ENCODE measurements around the gene MCTP2.

The MCTP2 gene

DNA sequence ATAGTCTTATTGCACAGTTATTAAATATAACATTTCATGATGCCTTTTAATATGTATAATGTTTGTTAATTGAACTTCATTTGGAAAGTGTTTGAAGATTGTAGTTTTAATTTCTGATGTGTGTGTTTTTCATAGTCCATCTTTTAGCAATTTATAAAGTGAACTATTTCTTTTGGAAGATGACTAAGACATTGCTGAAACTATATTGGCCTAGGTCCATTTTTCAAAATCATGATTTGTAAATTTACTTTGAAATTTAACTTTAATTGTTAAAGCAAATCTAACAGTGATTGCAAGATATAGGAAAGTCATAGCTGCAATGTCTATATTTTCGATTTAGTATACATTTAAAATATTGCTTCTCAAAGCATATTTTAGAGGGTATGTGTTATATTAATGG, 30.8 kb downstream of the MCTP2 start:
- DNase-seq (ENCODE audit: low read depth in 2 of 2), result no peak

DNA sequence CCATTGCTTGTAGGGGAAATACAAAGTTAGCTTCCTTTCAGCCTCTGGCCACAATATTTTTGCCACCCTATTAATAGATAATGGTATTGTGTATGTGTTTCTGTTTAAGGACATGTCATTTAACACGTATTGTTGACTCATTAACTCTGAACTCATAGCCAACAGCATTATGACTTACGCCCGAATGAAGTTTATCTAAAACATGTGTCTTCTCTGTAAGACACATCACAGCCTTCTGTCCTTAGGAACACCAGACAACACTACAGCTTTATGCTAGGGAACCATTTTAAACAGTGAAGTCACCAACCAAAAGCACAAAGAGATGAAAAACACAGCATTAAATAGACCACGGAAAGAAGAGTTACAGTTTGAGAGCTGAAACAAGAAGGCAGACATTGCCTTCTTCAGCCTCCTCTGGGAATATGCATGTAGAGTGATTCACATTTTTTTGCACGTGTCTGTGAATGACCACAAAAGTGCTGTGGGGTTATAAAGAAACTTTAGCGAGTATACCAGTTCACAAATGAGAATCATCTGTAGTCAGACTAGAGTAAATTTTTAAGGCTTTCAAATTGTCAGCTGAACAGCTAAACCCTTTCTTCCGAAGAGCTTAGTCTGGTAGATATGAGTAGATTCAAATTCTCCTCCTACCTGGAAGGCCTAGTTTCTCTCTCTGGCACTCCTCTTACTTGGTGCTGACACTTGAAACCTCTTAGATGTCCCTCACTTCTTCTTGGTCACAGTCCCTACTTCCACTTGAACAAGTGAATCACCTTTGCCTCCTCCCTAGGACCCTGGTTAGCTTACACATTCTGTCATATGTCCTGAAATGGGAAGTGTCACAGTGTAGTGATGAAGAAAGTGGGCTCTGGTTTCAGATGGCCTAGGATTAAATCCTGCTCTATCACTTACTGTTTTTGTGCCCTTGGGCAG, 32.2 kb downstream of the MCTP2 start:
- DNase-seq (ENCODE audit: low read depth in 2 of 2), result no peak

DNA sequence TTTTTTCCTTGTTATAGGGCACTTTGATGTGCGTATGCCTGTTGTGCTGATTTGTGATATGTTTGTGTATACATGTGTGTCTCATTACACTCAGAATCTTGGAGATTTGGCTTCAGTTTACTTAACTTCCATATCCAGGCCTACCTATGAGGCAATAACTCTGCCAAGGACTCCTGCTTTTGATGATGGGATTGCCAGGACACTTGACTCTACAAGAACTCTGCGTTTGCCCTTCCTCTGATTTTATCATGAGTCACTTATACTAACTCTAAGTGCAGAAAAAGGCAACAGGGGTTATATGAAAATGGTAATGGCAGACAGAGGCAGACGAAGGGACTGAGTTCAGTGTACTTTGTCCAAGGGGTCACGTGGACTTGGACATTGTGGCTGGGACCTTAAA, 33.6 kb downstream of the MCTP2 start:
- no peak for DNase-seq (ENCODE audit: low read depth in 2 of 2)

DNA sequence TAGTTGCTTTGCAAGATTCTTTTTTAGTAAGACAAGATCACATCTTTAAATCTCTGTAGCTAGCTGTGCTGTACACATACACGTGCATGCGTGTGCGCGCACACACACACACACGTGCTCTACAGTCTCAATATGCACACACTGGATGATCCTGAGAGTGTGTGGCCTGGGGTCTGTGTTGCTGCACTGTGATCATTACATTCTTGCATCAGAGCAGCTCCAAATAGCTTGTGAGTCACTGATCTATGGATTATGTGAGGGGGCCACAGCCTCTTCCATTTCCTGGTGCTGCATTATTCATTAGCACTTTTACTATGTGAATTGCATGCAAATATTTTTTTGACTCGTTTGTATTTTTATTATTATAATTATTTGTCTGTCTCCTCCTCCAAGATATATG, 34.6 kb downstream of the MCTP2 start:
- DNase-seq (ENCODE audit: low read depth in 2 of 2), result no peak

DNA sequence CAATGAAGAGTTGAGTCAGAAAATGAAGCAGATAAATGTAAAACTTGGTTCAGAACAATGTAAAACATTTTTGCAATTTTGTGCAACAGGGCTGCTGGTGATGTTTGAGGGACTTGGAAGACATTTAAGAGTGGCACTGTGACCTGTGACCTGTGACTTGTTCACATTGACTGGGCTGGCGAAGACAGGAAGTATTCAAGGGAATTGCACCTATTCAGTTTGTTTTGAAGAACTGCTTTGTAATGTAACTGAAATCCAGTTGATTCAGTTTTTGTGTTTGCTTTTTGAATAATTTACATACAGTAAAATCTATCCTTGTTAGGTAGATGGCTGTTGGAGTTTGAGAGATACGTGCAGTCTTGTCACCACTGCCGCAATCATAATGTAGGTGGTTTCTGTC, 35.4 kb downstream of the MCTP2 start:
- no peak for DNase-seq (ENCODE audit: low read depth in 2 of 2)

DNA sequence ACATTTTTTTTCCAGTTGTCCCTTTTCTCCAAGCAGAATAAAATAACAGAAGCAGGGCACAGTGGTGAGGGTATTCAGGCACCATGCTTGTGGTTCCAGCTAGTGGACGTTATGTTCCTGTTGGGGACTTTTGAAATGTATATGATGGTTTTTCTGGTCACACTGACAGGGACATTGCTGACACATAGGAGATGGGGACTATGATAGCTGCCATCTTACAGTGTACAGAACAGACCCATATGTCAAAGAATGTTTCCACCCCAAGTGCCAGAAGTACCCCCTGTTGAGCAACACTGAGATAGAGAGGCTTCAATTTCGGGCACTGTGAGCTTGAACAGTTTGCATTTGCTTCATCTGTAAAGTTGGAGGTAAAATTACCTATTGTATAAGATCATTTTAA, 38.6 kb downstream of the MCTP2 start:
- no peak for DNase-seq (ENCODE audit: low read depth in 2 of 2)

DNA sequence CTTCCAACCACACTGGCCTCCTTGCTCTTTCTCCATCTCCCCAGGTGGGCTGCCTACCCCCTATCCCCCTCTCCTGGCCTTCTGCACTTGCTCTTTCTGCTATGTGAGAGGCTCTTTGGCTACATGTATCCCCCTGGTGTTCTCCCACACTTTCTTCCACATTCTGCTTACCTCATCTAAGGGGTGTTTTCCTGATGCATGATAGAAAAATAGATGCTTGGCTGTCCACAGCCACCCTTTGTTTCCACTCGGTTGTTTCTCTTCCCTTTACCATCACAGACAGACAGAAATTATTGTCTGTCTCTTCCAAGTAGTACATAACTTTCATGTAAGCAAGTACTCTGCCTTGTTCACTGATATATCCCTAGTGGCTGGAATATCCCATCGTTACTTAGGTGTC, 39.2 kb downstream of the MCTP2 start:
- no peak for DNase-seq (ENCODE audit: low read depth in 2 of 2)

DNA sequence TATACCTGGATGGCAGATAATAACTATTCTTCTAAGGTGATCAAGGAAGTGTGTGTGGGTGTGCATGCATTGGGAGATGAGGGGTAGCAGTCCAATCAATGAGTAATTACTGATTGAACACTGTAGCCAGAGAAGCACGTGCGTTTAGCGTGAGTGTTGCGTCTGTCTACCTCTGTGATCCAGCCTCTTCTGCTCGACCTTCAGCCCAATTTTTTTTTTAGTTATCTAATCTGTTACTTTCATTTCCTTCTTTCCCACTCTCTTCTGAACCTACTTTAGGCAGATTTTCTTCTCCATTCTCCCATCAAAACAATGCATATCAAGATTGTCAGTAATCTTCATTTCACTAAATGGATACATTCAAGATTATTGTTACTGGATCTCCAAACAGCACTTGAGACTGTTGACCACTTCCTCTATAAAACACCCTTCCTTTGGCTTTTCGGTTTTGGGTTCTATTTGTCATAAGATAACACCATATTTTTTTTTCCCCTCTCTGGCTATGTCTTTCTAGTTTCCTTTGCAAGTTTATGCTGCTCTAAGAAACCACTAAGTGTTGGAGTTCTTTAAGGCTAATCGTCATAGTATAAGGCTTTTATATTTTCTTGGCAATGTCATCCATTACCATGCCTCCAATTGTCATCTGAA, 41.0 kb downstream of the MCTP2 start:
- no peak for DNase-seq (ENCODE audit: low read depth in 2 of 2)

DNA sequence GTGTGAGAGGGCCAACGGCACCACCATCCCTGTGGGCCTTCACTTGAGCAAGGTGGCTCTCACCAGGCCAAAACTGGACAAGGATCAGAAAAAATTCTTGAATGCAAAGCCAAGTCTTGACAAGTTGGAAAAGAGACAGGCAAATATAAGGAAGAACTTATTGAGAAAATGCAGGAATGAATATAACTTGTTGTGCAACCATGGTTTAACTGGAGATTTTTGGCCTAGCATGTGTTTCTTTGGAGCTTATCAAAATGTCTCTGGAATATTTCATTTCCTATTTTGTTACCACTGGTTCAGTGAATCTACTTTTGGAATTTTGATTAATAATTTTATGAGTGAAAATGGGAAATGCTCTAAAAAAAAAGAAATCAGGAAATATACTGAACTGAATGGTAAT, 42.5 kb downstream of the MCTP2 start:
- DNase-seq (ENCODE audit: low read depth in 2 of 2), result no peak

DNA sequence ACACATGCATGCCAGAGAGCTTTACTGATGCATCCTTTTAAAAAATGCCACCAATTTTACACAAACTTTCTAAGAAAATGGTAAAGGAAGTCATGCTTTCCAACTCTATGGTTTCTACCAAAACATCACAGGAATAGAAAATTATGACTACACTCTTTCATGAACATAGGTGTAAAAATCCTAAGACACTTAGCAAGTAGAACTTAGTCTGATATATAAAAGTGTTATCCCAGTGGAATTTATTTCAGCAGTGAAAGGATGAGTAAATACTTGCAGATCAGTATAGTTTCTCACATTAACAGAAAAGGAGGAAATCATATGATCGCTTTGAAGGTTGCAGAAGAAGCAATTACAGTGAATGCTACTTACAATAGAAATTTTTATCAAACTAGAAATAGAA, 43.4 kb downstream of the MCTP2 start:
- DNase-seq (ENCODE audit: low read depth in 2 of 2), result no peak

DNA sequence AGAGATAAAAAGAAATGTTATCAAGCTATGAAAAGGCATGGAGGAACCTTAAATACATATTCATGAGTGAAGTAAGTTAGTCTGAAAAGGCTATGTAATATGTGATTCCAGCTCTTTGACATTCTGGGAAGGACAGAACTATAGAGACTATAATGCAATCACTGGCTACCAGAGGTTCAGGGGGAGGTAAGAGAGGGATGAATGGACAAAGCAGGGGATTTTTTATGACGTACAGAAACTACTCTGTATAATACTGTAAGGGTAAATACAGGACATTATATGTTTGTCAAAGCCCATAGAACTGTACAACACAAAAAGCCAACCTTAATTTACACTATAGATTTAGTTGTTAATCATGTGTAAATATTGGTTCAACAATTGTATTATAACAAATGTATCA, 46.1 kb downstream of the MCTP2 start:
- DNase-seq (ENCODE audit: low read depth in 2 of 2), result no peak

DNA sequence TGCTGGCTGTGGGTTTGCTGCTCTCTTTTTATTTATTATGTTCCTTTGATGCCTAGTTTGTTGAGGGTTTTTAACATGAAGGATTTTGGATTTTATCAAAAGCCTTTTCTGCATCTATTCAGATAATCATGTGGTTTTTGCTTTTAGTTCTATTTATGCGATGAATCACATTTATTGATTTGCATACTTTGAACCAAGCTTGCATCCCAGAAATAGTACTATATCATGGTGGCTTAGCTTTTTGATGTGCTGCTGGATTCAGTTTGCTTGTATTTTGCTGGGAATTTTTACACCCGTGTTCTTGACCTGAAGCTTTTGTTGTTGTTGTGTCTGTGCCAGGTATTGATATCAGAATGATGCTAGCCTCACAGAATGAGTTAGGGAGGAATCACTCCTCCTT, 48.4 kb downstream of the MCTP2 start:
- DNase-seq (ENCODE audit: low read depth in 2 of 2), result no peak

DNA sequence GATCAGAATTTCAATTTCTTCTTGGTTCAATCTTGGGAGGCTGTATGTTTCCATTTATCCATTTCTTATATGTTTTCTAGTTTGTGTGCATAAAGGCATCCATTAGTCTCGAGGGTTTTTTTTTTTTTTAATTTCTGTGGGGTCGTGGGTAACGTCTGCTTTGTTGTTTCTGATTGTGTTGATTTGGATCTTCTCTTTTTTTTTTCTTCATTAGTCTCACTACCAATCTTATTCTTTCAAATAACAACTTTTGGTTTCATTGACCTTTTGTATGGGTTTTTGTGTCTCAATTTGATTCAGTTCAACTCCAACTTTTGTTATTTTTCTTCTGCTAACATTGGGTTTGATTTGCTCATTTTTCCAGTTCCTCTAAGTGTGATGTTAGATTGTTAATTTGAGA, 48.9 kb downstream of the MCTP2 start:
- DNase-seq (ENCODE audit: low read depth in 2 of 2), result no peak

DNA sequence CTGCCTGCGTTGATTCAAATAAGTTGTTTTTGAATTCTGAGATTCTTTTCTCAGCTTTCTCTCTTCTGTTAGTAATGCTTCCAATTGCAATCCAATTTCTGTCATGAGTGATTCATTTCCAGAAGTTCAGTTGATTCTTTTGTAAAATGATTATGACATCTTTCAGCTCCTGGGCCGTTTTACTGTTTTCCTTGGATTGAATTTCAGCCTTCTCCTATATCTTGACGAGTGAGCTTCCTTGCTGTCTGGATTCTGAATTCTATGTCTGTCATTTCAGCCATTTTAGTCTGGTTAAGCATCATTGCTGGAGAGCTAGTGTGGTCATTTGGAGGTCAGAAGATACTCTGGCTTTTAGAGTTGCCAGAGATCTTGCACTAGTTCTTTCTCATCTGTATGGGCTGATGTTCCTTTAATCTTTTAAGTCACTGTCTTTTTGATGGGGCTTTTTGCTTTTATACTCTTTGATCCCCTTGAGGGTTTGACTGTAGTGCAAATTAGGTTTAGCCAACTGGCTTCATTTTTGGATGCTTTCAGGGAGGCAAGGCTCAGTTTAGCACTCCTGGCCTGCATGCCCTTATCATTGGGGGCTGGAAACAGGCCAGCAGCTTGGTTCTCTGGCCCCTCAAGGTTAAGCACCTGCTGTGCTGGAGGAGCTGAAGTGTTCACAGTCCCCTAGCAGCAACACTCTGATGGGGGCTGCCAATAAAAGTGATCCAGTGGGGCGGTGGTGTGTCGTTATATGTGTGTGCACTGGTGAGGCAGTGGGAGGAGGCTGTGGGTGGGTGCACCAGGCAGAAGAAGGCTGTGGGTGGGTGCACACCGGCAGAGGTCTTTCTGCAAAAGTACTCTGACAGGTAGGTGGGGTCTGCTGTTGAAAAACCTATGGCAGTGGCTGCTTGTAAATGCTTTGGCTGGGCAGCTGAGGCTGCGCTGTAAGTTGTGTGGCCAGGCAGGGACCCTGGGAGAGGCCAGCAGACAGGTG, 51.2 kb downstream of the MCTP2 start:
- no peak for DNase-seq (ENCODE audit: low read depth in 2 of 2)

DNA sequence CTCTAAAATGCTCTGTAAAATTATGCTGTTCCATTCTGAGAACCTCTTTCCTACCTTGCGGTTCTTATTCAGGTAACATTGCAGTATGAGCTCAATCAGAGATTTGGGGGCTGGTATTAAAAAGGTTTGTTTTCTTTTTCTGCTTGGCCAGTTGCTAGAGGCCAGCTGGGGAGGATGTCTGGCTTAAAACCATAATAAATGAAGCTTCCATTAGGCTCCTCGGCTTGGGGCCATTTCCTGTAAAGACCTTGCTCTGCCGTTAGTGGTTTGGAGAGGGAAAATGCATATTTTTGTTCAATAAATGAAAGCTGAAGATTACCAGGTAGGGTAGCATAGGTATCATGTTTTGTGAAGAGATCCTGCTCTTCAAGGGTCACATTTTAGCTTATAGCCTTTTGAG, 55.2 kb downstream of the MCTP2 start:
- DNase-seq (ENCODE audit: low read depth in 2 of 2), result no peak

DNA sequence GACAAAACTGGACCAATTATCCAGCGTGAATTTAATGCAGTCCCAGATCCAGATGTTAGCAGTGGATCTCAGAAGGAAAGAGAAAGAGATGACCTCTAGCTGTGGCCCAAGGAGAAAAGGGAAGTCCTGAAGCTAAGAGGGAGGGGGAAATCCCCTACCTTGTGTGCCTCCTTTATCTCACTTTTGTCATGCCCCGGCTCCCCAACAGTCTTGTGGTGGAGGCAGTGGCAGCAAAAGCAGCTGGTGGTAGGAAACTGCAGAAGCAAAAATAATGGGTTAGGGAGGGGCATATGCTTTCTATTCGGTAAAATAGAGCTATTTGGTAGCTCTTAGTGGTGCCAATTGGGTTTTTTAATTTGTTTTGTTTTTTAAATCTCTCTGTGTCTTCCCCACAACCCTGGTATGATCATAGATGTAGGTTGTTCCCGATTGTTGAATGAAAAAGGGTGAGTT, 56.5 kb downstream of the MCTP2 start:
- DNase-seq (ENCODE audit: low read depth in 2 of 2), result peak; percentile 41 to 45

DNA sequence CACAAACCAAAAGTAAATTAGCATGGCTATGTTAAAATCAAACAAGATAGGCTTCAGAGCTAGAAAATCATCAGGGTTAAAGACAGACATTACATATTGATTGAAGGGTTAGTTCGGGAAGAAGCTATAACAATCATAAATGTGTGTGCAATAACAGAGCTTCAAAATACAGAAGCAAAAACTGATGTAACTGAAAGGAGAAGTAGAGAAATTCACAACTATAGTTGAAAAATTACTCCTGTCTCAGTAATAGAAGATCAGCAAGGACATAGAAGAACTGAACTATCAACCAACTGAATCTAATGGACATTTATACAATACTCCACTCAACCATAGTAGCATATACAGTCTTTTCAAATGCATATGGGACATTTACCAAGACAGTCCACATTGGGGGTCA, 59.4 kb downstream of the MCTP2 start:
- no peak for DNase-seq (ENCODE audit: low read depth in 2 of 2)

DNA sequence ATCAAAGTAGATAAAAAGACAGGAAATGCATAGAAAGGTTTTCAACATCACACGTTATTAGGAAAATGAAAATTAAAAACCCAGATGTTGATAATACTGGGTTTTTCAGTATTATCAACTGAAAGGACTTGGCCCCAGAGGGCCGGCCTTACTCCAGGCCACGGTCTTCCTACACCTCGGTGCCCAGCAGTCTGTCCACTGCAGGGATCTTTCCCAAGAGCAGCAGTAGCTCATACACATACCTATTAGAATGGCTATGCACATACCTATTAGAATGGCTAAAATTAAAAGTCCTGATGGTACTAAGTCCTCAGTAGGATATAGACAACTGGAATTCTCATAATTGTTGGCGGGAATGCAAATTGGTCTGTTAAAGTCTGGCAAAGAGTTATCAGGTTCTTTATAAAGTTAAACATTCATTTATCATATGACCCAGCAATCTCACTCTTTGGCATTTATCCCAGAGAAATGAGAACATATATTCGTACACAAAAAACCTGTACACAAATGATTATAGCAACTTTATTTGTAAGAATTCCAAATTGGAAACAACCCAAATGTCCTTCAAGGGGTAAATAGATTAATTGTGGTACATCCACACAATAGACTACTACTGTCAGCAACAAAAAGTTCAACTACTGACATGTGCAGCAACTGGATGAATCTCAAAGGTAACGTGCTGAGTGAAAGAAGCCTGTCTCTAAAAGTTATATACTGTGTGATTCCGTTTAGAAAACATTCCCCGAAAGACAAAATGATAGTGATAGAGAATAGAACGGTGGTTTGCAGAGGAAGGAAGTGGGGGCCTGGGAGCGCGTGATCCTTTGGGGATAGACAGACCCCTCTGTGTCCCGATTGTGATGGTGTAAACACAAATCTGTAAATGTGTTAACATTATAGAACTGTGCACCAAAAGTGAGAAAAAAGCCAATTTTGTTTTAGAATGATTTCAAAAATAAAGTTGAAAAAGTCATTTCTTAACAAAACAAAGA, 62.3 kb downstream of the MCTP2 start:
- no peak for DNase-seq (ENCODE audit: low read depth in 2 of 2)

DNA sequence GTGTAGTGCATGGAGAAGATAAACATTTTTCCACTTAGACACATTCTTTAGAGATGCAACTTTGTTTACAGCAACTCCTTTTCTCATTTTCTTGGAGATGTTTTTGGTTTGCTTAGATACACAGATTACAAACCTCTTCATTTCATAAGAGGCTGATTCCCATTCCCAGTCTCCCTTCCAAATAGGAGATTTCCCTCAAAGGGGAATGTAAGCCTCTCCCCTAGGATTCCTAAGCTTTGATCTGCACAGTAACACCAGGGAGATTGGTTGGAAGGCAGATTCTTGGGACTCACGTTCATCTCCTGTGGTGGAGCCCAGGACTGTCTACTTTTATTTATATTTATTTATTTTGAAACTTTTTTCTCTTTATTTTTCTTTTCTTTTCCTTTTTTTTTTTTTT, 63.2 kb downstream of the MCTP2 start:
- DNase-seq (ENCODE audit: low read depth in 2 of 2), result no peak

DNA sequence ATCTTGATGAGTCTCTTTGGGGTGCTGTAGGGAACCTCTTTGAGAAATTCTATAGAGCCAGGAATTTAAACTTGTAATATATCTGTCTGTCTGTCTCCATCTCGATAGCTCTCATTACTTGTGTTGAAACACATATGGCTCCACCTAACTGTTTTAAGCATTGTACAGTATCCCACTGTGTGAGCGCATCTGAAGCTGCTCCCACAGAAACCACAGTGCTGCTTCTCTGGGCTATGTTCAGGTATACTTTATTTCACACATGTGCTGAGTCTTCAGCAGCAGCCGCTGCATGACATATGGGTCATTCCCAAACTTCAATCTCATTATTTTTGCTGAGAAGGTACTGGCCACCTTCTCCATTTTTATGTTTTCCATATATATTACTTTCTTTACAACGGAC, 63.9 kb downstream of the MCTP2 start:
- no peak for DNase-seq (ENCODE audit: low read depth in 2 of 2)

DNA sequence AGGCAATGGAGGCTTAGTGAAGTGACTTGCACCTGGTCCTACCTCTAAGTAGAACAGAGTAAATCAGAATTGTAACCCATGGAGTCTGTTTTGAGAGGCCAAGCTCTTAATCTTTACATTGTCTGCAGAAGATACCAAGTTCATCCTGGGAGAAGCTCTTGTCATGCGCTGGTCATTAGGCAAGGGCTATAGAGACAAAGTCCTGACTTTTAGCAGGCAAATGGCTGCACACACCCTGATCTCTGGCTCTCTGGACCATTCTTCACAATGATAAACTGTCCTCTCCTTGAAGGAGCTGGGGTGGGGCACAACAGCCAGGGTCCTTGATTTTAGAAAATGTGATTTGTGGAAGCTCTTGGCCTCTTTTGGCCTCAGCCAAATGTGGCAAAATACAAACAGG, 65.4 kb downstream of the MCTP2 start:
- no peak for DNase-seq (ENCODE audit: low read depth in 2 of 2)

Measured in stimulated activated CD8-positive, alpha-beta memory T cell treated with anti-CD3 and anti-CD28 coated beads, Interleukin-7, amount 100 ng/mL, for 4 hours (primary cell).